ENCODE data around the gene TMEM178B. TPM values are rescaled to one million over a fixed set of nuclear protein-coding genes. Genes with fewer than 3 reads are reported as not detected.

The TMEM178B gene
- total RNA-seq, 2 donors from 2014 or later, result 1.7 to 4.1 TPM

DNA sequence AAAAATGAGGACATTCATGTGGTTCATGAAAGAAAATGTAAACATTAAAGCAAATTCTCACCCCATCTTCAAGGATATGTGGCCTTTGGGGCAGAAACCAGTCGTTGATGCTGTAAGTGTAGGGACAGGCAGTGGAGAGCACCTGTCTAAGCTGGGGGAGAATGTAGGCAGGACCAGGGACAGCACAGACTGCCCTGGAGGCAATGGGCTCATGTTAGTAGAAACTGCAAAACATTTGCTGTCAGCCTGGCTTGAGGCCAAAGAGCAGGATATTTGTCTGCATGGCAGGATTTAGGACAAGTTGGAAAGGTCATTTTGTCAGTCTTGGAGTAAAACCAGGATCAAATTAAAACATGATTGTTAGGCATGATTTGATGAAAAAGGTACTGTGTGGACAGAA, 265.7 kb downstream of the TMEM178B start:
- H3K4me3 ChIP-seq (ENCODE audit: low read length), result no peak overlapping the region
- no peak overlapping the region for H3K27ac ChIP-seq (ENCODE audit: low read depth, low read length)
- Mint-ChIP-seq H3K4me1 (peaks cover 4% of the 10 kb centered on the region), H3K36me3 (ENCODE audit: low read depth) (no peaks in the 10 kb centered on the region), H3K27ac (no peak overlapping the region), H3K4me3 (no peak overlapping the region), H3K27me3 (ENCODE audit: insufficient read depth) (no peaks in the 10 kb centered on the region), H3K9me3 (peaks cover 2% of the 10 kb centered on the region)
- TF ChIP-seq, protein P1, sequence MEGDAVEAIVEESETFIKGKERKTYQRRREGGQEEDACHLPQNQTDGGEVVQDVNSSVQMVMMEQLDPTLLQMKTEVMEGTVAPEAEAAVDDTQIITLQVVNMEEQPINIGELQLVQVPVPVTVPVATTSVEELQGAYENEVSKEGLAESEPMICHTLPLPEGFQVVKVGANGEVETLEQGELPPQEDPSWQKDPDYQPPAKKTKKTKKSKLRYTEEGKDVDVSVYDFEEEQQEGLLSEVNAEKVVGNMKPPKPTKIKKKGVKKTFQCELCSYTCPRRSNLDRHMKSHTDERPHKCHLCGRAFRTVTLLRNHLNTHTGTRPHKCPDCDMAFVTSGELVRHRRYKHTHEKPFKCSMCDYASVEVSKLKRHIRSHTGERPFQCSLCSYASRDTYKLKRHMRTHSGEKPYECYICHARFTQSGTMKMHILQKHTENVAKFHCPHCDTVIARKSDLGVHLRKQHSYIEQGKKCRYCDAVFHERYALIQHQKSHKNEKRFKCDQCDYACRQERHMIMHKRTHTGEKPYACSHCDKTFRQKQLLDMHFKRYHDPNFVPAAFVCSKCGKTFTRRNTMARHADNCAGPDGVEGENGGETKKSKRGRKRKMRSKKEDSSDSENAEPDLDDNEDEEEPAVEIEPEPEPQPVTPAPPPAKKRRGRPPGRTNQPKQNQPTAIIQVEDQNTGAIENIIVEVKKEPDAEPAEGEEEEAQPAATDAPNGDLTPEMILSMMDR (conservative IDR thresholded peaks at IDR 0.05), result no peak
- no peaks in the 10 kb centered on the region for H3K27me3 ChIP-seq (ENCODE audit: control insufficient read depth, insufficient read depth, low read length, poor library complexity, severe bottlenecking)
- DNase-seq, result peak; percentile 56
- WGBS, 2 experiments (ENCODE audit: insufficient coverage in 1 of 2, insufficient read length in 1 of 2), result 55% methylated on average over 1 of the region's 1 CpG; no CpG with 5 or more reads in 1 of the 2 experiments
- H3K36me3 ChIP-seq (ENCODE audit: control insufficient read depth, insufficient read depth, low read length), result no peaks in the 10 kb centered on the region
- H3K9ac ChIP-seq (ENCODE audit: extremely low read depth, low read length, poor library complexity, severe bottlenecking), result no peak overlapping the region
- H3K4me1 ChIP-seq (ENCODE audit: control insufficient read depth, insufficient read depth, low read length), result no peaks in the 10 kb centered on the region
- H3K9me3 ChIP-seq (ENCODE audit: control insufficient read depth, low read length), result no peaks in the 10 kb centered on the region

DNA sequence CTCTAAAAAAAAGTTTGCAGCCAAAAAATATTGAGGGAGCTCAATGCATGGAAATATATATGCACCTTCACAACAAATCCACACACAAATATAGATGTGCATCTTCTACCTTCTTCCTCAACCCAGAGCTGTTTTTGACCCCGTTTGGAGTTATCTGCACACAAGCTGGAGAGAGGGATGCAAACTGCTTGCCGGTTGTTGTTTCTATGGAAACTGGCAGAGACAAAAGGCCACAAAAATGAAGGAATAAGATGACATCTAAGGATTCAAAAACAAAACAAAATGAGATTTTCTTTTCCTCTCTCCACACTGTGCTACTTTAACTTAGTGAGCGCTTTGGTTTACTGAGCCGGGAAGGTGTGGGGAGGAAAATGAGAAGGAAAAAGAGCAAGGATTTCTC, 267.1 kb downstream of the TMEM178B start:
- TF ChIP-seq, protein P1 (conservative IDR thresholded peaks at IDR 0.05), result no peak
- Mint-ChIP-seq H3K36me3 (ENCODE audit: low read depth) (no peaks in the 10 kb centered on the region), H3K4me1 (peaks cover 2% of the 10 kb centered on the region), H3K9me3 (peaks cover 2% of the 10 kb centered on the region), H3K27ac (no peak overlapping the region), H3K27me3 (ENCODE audit: insufficient read depth) (no peaks in the 10 kb centered on the region), H3K4me3 (no peak overlapping the region)
- Histone ChIP-seq H3K9ac (ENCODE audit: extremely low read depth, low read length, poor library complexity, severe bottlenecking) (no peak overlapping the region), H3K27ac (ENCODE audit: low read depth, low read length) (no peak overlapping the region), H3K4me3 (ENCODE audit: low read length) (no peak overlapping the region), H3K4me1 (ENCODE audit: control insufficient read depth, insufficient read depth, low read length) (no peaks in the 10 kb centered on the region), H3K27me3 (ENCODE audit: control insufficient read depth, insufficient read depth, low read length, poor library complexity, severe bottlenecking) (no peaks in the 10 kb centered on the region), H3K9me3 (ENCODE audit: control insufficient read depth, low read length) (no peaks in the 10 kb centered on the region), H3K36me3 (ENCODE audit: control insufficient read depth, insufficient read depth, low read length) (no peaks in the 10 kb centered on the region)
- WGBS, 2 experiments (ENCODE audit: insufficient coverage in 1 of 2, insufficient read length in 1 of 2), result 71 to 92% methylated on average over 2 to 4 of the region's 4 CpGs
- DNase-seq, result no peak

DNA sequence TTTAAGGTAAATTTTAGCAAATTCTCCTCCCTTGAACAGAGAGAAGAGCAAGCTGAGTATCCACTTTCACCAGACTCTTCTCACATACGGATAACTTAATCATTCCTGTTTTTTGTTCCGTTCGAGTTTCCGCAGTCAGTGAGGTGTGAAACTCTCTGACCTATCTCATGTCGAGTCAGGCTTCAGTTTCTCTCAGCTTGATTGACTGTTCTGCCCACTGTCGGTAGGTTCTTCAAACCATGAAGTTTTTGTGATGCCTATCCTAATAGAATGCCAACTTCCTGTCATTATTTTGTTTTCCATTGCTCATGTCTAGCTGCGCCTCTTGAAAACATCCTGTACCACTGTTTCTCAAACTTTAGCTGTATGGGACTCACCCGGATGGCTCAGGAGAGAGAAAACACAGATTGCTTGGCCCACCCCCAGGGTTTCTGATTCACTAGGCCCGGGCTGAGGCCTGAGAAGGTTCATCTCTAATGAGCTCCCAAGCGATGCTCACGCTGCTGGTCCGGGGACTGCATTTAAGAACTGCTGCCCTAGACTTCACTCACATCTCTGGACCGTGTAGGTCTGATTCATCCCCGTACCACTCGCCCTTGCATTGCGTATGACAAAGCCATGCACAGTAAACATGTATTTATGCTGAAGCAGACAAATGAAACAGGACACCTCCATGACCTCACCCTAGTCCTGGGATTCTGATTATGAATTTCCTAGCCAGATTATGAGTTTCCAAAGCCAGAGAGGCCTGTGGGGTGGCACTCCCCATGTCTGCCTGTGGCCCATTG, 269.0 kb downstream of the TMEM178B start:
- Histone ChIP-seq H3K9ac (ENCODE audit: extremely low read depth, low read length, poor library complexity, severe bottlenecking) (no peak overlapping the region), H3K9me3 (ENCODE audit: control insufficient read depth, low read length) (no peaks in the 10 kb centered on the region), H3K4me1 (ENCODE audit: control insufficient read depth, insufficient read depth, low read length) (no peaks in the 10 kb centered on the region), H3K36me3 (ENCODE audit: control insufficient read depth, insufficient read depth, low read length) (no peaks in the 10 kb centered on the region), H3K27me3 (ENCODE audit: control insufficient read depth, insufficient read depth, low read length, poor library complexity, severe bottlenecking) (no peaks in the 10 kb centered on the region), H3K4me3 (ENCODE audit: low read length) (no peak overlapping the region), H3K27ac (ENCODE audit: low read depth, low read length) (no peak overlapping the region)
- Mint-ChIP-seq H3K36me3 (ENCODE audit: low read depth) (no peaks in the 10 kb centered on the region), H3K27ac (no peak overlapping the region), H3K9me3 (no peaks in the 10 kb centered on the region), H3K4me3 (no peak overlapping the region), H3K27me3 (ENCODE audit: insufficient read depth) (no peaks in the 10 kb centered on the region), H3K4me1 (no peaks in the 10 kb centered on the region)
- WGBS, 2 experiments (ENCODE audit: insufficient coverage in 1 of 2, insufficient read length in 1 of 2), result 89 to 90% methylated on average over 16 of the region's 16 CpGs
- DNase-seq, result no peak
- TF ChIP-seq, protein P1 (conservative IDR thresholded peaks at IDR 0.05), result no peak
